HG02852 (cell line): ENCODE measurements around the gene PTPA.

Source experiments
- ATAC-seq: cut with Tn5 transposase; IDR thresholded peaks from one replicate; pipeline ENCODE4 v1.9.1; 2021; ENCODE audit warnings: mild to moderate bottlenecking, moderate library complexity; ENCODE audit not compliant: unreplicated experiment

The PTPA gene

DNA sequence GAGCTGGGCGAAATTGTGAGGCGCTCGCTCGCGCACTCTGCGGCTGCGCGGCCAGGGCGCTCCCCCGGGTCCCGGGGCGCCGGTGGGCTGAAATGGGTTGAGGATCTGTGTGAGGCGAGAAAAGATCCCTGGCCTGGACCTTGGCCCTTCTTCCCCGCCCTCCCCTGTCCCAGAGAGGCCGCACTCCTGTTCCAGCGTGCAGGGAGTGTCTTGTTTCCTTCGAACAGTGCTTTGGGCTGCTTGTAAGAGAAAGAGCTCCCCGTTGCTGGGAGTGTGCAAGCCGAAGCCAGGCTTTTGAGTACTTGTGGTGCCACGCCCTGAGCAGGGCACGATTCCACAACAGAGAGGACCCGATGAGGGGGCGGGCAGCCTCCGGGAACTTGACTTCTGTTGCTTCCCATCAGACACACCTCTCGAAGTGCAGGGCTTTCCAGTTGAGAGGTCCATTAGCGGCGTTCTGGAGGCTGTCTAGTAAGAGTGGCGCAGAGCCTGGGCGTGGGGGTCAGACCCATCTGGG is 29.8 kb upstream of the PTPA start:
- ATAC-seq: no peak

DNA sequence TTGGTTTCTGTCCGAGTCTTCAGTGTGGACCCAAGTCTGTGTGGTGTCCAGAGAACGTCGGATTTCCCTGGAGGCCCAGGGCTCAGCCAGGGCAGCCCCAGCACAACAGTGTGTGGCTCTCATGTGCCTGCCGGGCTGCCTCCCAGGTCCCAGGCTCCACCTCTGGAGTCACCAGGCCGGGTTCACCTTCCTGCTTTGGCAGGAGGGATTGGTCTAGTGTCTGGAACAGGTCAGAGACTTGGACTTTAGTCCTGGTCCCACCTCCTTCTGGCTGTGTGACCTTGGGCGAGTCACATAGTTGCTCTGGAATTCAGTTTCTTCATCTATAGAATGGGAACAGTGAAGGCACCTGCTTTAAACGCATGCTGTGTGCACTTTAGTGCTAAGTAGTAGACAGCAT is 27.1 kb upstream of the PTPA start:
- ATAC-seq: no peak

DNA sequence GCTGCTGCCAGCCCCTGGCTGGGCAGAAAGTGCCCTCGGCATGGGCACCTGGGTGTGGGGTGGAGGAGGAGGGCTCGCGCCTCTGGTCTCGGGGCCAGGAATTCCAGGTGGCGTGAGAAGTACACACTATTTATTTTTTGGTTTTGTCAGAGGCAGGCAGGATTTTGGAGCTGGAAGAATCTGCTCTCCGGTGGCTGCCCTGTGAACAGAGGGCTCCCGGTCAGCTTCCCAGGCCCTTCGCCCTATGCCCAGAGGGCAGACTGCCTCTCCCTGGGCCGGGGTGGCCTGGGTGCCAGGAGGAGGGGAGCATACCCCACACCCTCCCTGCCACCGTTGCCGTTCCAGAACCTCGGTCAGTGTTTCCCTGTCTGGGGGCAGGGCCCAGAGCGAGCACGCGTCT is 22.0 kb upstream of the PTPA start:
- ATAC-seq: no peak

DNA sequence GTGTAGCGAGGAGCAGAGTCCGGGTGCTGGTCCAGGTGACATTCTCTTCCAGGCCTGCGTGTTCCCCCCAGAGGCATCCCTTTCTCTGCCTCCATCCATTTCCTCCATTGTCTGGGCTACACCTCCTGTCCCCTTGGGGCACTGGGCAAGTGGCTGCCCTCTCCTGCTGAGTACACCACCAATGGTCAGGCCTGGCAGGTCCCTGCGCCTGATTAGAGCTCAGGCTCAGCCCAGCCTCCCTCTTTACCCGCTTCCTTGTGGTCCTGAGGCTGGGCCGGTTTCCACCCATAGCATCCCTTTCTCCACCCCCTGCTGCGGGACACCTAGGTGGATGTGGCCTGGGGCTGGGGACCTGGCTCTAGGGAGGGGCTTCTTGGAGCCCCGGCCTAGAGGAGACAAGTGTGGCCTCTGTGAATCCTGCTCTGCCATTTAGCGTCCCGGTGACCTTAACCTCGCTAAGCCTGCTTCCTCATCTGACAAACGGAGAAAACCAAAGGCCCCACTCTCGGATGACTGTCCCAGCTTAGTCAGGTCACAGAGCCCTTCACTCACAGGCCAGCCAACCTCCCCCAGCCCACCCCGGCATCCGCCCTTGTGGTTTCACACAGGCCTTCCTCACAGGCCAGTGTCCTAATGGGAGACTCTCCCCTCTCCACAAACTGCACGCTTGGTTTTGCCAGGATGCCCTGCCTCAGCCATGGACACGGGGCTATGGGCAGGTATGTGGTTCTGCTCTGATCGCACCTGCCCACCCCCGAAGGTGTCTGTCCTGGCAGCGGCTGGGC is 17.4 kb upstream of the PTPA start:
- ATAC-seq: no peak

DNA sequence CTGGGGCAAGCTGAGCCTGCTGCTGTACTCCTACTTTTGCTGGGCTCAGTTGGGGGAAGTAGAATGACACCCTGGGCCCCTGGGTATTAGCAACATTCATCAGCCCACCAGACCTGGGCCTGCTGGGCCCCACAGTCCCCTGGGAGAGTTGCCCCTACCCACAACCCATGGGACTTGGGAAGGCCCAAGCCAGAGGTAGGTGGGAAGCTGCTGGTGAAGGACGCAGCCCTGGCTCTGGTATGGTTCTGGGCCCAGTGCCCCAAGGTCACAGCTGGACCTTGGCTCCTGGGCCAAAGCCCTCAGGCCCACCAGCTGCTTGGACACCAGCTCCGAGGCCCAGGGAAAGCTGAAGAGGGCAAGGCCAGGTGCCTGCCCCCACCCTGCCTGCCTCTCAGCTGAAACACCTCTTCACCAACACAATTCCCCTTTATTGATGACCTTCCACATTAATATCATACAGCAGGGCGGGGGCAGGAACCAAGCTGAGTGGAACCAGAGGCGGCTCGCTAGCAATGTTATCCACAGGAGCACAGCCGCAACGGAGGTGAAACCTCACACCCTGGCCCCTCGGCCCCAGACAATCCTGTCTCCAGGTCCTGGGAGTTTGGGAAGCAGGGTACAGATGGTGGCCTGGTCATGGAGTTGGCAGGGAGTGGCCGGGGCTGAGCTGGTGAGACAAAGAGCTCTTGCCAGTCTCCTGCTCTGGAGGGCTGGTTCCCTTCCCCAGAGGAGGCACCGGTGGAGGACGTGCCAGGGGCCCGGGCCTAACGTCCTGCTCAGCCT is 16.6 kb upstream of the PTPA start:
- no peak for ATAC-seq

DNA sequence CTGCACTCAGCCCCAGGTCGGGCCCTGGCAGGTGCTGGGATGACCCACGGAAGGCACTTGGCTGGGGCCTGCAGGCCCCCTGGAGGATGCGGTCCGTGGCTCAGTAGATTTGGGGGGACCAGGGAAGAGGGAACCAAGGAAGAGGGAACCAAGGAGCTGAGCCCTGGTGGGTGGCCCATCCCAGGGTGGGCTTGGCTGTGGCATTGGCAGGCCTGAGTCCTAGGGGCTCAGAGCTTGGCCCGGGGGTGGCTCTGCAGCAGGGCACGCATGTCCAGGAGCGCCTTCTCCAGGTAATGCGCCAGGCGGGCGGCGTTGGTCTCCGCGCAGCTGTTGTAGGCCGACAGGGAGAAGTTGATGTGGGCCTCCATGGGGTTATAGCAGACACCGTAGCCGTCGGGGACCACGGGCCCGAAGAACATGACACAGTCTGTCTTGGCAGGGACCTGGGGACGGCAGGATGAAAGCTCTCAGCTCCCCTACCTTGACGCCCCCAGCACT is 16.0 kb upstream of the PTPA start:
- no peak for ATAC-seq

DNA sequence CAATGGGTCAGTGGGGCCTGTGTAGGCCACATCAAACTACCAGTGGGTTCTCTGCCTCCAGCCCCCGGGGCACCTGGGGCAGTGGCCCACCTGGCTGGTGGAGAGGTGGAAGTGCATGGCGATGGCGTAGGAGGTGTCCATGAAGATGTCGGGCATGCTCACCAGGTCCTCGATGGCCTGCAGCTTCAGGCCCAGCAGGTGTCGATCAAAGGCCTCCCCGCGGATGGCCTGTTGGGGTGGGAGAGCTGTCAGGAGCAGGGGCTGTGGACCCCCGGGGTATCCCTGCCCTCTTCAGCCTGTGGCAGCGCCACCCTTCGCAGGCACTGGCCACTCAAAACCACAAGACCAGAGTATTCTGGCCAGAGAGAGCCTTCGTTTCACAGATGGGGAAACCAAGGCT is 15.3 kb upstream of the PTPA start:
- no peak for ATAC-seq

DNA sequence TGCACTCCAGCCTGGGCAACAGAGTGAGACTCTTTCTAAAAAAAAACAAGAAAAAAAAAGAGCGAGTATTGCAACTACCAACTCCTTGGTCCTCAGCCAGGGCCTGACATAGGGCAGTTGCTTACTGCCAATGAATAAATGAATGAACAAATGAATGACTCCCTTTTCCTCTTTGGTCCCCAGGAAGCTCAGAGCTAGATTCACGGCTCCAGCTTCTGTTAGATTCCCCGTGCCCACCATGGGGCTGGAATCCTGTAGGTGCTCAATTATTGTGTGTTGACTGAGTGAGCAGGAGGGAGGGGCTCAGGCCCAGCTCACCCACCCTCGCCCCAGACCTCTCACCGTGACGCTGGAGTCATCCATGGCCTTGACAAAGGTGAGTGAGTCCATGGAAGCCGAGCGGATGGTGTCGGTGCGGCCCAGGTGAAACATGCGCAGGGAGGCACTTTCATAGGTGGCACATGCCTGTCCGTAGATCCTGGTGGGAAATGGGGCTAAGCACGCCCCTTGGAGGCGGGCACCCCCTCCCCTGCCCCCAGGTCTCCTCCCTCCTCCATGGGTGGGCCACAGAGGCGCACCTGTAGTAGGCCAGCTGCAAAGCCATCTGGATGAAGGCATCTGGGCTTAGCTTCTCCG is 13.4 kb upstream of the PTPA start:
- ATAC-seq: no peak

DNA sequence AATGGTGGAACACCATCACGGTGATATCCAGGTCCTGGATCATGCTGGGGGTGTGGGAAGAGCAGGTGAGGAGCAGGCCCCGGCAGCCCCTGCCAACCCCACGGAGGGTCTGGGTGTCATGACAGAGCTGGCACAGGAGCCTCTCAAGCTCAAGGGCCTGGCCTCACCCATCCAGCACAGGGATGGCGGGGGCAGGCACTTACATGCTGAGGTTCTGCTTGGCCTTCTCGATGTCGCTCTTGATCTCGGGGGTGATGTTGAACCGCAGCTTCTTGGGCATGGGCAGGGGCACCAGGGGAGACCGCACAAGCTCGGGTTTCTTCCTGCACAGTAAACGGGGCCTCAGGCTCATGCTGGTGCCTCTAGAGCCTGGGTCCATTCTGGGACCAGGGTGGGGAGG is 12.9 kb upstream of the PTPA start:
- ATAC-seq: no peak

DNA sequence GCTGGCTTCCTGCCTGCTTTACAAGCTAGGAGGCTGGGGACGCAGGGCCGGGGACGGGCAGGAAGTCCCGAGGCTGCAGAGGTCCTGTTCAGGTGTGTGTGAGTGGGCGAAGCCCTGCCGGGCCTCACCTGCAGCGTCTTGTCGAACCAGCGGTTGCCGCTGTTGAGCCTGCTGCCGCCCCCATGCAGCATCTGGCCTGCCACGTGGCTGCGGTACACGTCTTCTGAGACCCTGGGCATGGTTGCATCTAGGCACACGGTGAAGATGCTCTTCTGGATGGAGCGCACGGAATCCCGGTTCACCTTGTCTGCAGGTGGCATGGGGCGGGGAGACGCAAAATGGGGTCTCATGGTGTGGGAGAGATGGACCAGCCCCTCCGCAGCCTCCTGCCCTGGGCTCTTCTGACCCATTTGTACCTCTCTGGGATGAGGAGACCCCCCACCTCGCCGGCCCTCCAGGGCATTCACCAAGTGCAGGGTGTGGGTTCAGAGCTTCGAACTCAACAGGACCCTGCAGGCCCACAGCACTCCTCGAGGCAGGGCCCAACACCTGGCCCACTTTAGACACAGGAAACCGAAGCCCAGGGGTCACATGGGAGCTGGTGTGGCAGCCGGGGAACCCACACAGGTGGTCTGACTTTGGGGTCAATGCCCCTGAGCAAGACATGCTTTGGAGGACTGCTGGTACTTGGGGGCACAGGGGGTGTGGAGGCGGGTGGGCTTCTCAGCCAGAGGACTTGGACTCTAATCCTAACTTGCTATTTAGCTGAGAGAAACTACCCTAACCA is 10.6 kb upstream of the PTPA start:
- no peak for ATAC-seq

DNA sequence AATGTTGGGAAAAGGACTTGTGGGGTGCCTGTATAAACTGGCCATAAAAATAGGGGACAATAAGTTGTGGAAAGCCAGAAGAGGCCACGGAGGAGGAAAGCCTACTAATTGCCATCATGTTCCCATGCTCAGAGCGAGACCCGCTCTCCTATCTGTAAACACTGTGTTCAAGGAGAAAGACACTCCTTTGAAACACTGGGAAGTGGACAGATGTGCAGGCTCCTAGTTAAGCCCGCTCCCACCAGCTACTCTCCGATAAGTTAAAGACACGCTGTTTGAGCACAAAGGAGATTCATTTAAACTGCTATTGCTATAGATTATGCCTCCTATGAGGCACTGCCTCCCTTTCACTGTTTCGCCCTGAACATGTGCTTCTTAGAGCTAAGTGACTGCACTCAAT is 9.9 kb upstream of the PTPA start:
- ATAC-seq: no peak

DNA sequence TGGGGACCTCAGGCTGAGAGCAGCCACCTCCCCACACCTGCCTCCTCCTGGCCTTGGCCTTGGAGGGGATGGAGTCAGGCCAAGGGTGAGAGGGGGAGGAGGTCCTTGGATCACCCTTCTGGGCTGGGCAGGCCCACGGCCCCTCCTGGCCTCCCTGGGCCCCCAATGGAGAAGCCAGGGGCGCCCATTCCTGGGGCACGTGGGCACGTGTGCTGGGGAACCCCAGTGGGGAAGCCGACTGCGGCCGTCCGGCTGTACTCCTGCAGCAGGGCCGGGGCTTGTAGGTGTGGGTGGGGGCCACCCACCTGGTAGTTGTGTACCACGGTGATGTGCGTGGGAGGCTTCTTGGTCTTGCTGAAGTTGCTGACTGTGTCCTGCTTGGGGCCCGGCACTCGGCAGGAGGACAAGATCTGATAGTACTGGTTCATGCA is 9.1 kb upstream of the PTPA start:
- ATAC-seq: no peak

DNA sequence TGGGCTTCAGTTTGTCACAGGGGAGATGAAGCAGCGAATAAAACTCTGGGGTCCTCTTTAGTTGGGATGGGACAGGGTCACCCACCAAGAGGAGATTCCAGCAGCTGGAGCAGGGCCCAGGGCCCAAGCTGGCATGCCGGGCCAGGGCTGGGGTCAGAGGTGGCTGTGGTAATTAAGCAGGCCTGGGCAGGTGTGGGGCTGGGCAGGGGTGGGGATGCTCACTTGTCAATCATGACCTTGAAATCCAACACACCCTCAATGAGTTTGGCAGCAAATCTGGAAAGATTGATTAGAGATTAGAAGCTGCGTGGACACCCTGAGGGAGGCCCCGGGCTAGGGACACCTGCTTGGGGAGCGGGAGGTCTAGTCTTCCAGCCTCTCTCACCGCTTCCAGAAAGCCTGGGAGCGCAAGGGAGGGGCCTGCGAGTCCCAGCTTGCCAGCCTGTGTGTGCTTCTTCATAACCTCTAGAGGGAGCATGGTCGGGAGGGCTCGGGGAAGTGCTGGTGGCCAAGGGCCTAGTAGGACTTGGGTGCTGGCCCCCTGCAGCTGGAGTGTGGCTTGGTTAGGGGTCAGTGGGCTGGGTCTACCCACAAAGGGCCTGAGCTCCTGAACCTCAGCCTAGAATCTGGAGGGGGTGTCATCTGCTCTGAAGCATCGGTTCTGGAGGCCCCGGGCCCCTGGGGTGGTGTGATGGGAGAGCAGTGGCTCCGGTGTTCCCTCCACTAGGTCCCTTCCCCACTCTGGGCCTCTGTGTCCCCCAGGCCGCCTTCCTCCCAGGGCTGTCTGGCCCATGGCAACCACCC is 8.2 kb upstream of the PTPA start:
- ATAC-seq: no peak

DNA sequence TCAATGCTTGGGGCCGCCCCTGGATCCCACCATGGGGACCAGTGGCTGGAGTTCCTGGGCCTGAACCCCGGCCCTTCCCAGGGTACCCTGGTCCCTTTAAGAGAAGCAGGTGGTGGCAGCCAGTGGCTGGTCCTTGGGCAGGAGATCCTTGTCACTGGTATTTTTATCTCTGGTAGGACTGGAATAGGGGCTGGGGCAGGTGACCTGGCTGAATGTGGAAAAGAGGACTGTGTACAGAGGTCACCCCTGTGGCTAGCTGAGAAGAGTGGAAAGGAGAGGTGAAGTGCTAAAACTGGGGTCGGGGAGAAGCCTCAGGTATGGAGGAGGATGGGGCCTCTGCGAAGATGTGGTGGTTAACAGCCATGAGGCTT is 7.6 kb upstream of the PTPA start:
- no peak for ATAC-seq

DNA sequence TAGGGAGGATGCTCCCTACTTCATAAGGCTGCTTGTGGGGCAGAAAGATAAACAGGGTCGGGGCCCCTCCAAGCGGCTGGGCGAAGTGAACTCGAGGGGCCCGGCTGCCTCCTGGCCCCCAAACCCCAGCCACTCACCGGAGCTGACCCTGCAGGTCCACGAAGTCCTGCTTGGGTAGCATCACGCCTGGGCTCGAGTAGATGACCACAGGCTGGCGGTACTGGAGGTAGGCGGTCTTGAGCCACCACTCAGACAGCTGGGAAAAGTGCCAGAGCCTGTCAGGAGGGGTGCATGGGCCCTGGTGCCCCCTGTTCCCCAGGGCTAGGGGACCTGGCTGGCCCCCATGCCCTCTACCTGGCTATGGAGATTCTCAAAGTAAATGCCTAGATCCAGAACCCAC is 7.2 kb upstream of the PTPA start:
- no peak for ATAC-seq

DNA sequence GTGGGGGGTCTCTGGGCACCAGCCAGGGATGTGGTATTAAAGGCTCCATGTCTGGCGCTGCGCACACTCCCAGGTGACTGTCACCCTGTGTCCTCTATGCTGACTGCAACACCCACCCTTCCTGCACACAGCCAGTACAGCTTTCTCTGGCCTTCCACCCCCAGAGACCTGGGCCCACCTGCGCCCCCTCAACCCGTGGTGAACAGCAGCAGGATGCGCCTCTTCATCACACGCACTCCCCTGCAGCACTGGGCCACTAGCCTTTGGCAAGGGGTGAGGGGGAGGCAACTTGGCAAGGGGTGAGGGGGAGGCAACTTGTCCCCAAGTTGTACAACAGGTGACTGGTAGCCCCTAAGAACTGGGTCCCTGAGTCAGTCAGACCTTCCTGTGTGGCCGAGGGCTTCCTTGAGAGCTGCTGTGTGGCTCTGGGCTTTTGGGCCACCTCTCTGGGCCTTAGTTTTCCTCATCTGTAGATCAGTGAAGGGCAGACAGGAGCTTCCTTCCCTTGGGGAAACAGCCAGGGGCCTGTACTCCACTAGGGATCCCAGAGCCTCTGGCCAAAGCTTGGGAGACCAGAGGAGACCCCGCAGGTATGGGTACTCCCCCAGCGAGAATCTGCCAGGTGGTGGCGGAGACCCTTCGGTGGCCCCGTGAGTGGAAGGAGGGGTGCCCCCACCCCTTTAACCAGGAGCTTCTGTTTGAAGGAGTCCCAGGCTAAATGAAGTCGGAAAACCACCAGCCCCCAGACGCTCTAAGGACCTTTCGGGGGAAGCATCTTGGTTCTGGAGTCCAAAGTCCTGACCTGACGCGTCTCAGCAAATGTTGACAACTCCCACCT is 5.1 kb upstream of the PTPA start:
- ATAC-seq: no peak

DNA sequence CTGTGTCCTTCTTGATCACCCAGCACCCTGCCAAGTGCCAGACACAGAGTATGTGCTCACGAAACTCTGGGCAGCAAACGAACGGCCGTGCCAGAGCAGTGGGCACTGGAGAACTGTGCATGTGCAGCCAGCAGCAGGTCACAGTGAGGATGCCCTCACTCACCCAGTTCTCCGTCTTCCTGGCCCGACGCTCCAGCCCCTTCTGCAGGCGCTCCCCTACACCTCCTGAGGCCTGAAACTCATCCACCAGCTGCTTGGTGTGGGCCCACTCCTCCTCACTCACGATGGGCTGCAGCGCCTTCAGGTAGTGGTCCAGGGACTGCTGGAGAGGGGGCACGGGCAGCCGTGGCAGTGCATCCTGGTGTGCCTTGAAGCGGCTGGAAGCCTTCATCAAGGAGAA is 3.6 kb upstream of the PTPA start:
- no peak for ATAC-seq

DNA sequence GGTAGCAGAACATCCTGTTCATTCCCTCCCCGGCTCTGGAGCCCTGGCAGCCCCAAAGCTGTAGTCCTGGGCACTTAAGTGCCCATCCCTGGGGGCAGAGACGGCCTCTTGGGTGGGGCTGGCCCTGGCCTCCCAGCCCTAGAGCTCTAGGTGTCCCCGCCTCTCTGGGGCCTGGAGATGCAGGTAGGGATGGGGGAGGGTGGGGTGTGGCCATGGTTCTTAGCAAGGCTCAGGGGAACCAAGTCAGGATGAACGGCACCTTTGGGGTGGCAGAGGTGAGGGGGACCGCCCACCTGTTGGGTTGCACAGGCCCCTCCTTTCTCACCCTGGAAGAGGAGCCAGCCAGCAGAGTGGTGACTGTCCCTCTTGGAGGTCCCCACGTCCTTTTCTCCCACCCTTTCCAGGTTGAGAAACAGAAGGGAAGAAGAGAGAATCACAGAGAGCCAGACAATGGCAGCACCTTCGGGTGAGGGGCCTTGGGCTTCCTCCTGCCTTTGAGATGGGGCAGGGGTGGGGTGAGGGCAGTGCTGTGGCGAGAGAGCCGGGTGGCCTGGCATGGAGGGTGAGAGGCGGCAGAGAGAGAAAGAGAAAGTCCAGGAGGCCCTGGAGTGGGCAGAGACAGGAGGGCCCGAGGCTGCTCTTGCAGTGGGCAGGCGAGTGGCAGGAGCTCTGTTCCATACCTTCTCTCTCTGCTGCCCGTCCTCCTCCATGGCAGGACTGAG is 3.0 kb upstream of the PTPA start:
- ATAC-seq: no peak
